Prostate gland (tissue), 2 donors: ENCODE data around the gene CNST. TPM values are rescaled to one million over a fixed set of nuclear protein-coding genes. Genes with fewer than 3 reads are reported as not detected.
A peak's percentile ranks its signal among the peaks of the same experiment; 100 is the strongest.

Experiments
- DNase-seq: peaks from one replicate; pipeline ENCODE4 v3.0.0-alpha.2; 2019; ENCODE audit warnings: low spot score
- H3K27ac ChIP-seq, 2 donors: fragments of 200-600 bp; sonication (generic); 2 replicates each; pipeline ENCODE4 v1.5.1; 2017 to 2019
- H3K27me3 ChIP-seq: fragments of 200-600 bp; sonication (generic); replicated peaks from 2 replicates; pipeline ENCODE4 v1.5.1; 2019; ENCODE audit not compliant: insufficient read depth
- H3K36me3 ChIP-seq, 2 donors: fragments of 200-600 bp; sonication (generic); 1 replicate in 1 of 2; 2 replicates in 1 of 2; pipeline versions ENCODE4 v1.5.1 to v1.8.1; 2017 to 2019
- H3K4me1 ChIP-seq: fragments of 200-600 bp; sonication (generic); replicated peaks from 2 replicates; pipeline ENCODE4 v1.5.1; 2019
- H3K4me3 ChIP-seq, 2 donors: fragments of 200-600 bp; sonication (generic); 2 replicates each; pipeline ENCODE4 v1.5.1; 2017 to 2019
- H3K9me3 ChIP-seq: fragments of 200-600 bp; sonication (generic); 2 replicates; pipeline ENCODE4 v1.5.1; 2017
- POLR2A ChIP-seq: fragments of 450-650 bp; IDR thresholded peaks from one replicate; pipeline ENCODE4 v1.6.1; 2016; ENCODE audit warnings: antibody characterized with exemption, mild to moderate bottlenecking
- POLR2AphosphoS5 ChIP-seq: sonication (generic); formaldehyde crosslinking; IDR thresholded peaks from one replicate; pipeline ENCODE4 v1.6.1; 2017; ENCODE audit warnings: antibody characterized with exemption
- WGBS: methylation state at CpG from one replicate; pipeline ENCODE4 v1.1.5; 2018; 5-methylcytosine and 5-hydroxymethylcytosine counted together
- intact Hi-C: fragments of 100-400 bp; cut with DNase I; formaldehyde crosslinking; loops from one replicate; pipeline ENCODE4 v1.14.2; 2022
- total RNA-seq, 2 donors: library from RNA; depleted of rRNA; stranded (reverse); fragments of >200 nt; gene quantifications; one replicate each; pipeline ENCODE4 v1.1.0, GENCODE V29; 2016
- TF ChIP-seq, protein P1 (sequence below), 4 experiments: fragments of 200-600 bp in 2 of 4; fragments of 450-650 bp in 2 of 4; sonication (generic) in 2 of 4; IDR thresholded peaks; 1 replicate in 3 of 4; 2 replicates in 1 of 4; pipeline ENCODE4 v1.5.1; 2016 to 2019; ENCODE audit warnings: antibody characterized with exemption in 4 of 4, mild to moderate bottlenecking in 2 of 4, moderate library complexity in 2 of 4

CNST gene, protein sequence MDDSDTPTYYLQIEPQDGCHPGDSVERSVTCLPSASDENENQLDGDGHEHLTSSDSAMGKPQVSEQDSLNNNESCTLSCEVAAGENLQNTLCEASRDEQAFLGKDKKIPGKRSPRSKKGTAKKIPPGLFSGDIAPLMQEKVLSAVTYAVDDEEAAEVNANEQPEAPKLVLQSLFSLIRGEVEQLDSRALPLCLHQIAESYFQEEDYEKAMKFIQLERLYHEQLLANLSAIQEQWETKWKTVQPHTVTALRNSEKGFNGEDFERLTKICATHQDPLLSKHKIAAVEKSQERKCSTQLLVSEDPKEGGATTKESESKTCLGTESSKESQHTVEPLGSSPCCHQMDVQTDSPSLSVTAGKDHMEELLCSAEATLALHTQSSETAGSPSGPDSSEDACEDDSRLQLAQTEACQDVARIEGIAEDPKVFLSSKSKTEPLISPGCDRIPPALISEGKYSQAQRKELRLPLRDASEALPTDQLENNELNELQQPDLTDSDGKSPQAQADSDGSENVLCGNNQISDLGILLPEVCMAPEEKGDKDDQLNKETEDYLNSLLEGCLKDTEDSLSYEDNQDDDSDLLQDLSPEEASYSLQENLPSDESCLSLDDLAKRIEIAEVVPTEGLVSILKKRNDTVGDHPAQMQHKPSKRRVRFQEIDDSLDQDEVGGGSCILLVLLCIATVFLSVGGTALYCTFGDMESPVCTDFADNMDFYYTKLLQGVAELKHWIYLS
- total RNA-seq: 10 to 100 TPM; 19.4 to 52.6 TPM

DNA sequence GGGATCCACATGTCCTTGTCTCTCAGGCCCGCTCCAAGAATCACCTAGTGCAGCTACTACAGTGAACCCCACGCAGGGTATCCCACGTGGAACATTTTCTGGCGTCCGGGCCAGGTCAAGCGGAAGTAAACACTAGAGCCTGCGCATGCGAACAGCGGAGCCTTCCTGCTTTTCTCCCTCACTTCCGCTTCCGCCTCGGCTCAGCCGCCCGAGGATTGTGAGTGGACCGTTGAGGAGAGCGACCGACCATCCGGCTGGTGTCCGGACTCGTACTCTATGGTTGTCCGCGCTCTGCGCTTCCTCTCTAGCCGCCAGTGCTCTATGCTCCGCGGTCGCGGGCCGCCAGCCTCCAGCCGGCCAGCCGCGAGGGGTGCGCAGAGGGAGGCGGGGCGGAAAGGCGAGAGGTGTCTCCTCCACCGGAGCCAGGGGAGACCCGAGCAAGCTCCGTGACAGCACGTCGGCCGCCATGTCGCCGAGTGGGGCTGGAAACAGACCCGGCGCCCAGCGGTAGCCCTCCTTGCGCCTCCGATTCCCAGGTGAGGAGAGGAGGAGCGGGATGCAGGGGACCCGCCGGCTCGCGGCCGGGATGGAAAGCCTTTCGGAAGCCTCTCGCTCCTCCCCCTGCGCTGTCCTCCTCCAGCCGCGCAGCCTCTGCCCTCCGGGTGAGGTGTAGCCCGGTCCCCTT lies at the start of gene CNST, which contains the start of gene TFB2M:
CNST (plus strand) TSS at position 329 of the 685 bp plus-strand sequence. CDS start 25,107 bp downstream, outside the sequence.
TFB2M (minus strand) TSS at position 134 of the 685 bp plus-strand sequence; CDS start at position 11, 123 bp downstream.
- no peaks in the 10 kb centered on the region for H3K4me1 ChIP-seq
- TF ChIP-seq POLR2A: peak; percentile 86
- TF ChIP-seq, protein P1, sequence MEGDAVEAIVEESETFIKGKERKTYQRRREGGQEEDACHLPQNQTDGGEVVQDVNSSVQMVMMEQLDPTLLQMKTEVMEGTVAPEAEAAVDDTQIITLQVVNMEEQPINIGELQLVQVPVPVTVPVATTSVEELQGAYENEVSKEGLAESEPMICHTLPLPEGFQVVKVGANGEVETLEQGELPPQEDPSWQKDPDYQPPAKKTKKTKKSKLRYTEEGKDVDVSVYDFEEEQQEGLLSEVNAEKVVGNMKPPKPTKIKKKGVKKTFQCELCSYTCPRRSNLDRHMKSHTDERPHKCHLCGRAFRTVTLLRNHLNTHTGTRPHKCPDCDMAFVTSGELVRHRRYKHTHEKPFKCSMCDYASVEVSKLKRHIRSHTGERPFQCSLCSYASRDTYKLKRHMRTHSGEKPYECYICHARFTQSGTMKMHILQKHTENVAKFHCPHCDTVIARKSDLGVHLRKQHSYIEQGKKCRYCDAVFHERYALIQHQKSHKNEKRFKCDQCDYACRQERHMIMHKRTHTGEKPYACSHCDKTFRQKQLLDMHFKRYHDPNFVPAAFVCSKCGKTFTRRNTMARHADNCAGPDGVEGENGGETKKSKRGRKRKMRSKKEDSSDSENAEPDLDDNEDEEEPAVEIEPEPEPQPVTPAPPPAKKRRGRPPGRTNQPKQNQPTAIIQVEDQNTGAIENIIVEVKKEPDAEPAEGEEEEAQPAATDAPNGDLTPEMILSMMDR (IDR thresholded peaks at IDR 0.05): peak in 2 of 4 experiments; percentile 10 to 31
- peak; percentile 99 for TF ChIP-seq POLR2AphosphoS5
- no peaks in the 10 kb centered on the region for H3K36me3 ChIP-seq
- under 1% methylated on average over 59 of the region's 62 CpGs for WGBS
- no peaks in the 10 kb centered on the region for H3K9me3 ChIP-seq
- H3K4me3 ChIP-seq: peak within 1 kb of the TSS; percentile 77 to 94
- DNase-seq: peak; percentile 98
- peak within 1 kb of the TSS; percentile 92 to 94 for H3K27ac ChIP-seq
- intact Hi-C loops: loop anchor here (5.0 to 10.0 kb wide), 2 partner anchors 79 to 121 kb away; no protein-coding TSS in a partner anchor
- H3K27me3 ChIP-seq: no peaks in the 10 kb centered on the region

DNA sequence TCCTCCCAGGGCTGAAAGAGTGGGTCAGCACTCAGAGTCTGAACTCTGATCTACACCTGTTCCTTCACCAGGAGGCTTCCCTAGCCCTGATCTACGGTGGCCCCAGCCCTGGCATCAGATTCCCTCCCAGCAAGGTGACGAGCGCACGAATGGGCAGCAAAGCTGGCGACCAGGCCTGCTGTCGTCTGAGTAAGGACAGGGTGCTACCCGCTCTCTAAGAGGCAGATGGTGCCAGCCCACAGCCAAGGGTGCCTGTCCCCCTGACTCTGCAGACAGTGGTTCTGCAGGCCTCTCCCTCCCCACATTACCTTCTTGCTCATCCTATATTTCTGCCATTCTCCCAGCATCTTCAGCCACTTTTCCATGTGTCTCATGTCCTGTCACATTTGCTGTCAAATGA lies 48.9 kb upstream of the CNST start:
- intact Hi-C loops: no loop called here

DNA sequence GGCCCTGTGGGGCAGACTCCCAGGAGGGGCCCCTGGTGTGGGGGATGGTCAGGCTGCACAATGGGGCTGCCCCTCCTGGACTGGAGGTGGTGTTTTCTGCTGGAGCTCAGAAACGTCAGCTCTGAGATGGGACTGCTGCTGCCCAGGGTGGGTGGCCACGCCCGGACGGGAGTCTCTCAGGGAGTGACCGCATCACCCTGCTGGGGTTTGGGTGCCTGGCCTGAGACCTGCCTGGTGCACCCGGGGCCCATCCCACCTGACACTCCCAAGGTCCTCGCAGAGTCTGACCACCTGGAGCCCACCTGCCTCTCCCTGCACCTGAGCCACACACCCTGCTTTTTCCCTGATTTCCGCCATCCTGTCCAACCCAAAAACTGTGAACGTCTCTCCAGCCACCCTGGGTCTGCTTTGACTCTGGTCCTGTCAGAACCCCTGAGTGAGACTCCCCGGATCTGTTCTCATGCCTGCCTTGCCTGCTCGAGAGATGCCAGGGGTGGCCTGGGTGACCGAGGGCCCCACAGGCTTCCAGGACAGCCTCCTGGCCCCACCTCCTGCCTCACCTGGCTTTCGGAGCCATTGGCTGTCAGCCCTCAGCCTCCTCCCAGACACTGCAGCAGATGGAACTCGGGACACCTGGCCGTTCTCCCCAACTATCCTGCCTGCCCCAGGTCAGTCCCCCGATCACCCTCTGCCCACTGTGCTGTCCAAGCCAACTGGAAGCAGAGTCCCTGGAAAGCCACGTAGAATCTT lies 47.6 kb upstream of the CNST start:
- Histone ChIP-seq H3K9me3 (no peaks in the 10 kb centered on the region), H3K4me3 (no peak overlapping the region), H3K27me3 (no peaks in the 10 kb centered on the region), H3K36me3 (no peaks in the 10 kb centered on the region), H3K27ac (no peak overlapping the region), H3K4me1 (no peaks in the 10 kb centered on the region)
- DNase-seq: no peak
- WGBS: 84% methylated on average over 17 of the region's 17 CpGs
- TF ChIP-seq POLR2A: no peak
- TF ChIP-seq POLR2AphosphoS5: no peak
- TF ChIP-seq, protein P1 (IDR thresholded peaks at IDR 0.05): no peak
- intact Hi-C loops: no loop called here

More for the DNA sequence above, 48.9 kb upstream of the CNST start:
- no peaks in the 10 kb centered on the region for H3K9me3 ChIP-seq
- TF ChIP-seq POLR2AphosphoS5 (no peak), POLR2A (no peak)
- TF ChIP-seq, protein P1 (IDR thresholded peaks at IDR 0.05): no peak
- WGBS: 84% methylated on average over 7 of the region's 7 CpGs
- no peaks in the 10 kb centered on the region for H3K27me3 ChIP-seq
- H3K4me1 ChIP-seq: no peaks in the 10 kb centered on the region
- no peak overlapping the region for H3K4me3 ChIP-seq
- no peak overlapping the region for H3K27ac ChIP-seq
- no peak for DNase-seq
- H3K36me3 ChIP-seq: no peaks in the 10 kb centered on the region

DNA sequence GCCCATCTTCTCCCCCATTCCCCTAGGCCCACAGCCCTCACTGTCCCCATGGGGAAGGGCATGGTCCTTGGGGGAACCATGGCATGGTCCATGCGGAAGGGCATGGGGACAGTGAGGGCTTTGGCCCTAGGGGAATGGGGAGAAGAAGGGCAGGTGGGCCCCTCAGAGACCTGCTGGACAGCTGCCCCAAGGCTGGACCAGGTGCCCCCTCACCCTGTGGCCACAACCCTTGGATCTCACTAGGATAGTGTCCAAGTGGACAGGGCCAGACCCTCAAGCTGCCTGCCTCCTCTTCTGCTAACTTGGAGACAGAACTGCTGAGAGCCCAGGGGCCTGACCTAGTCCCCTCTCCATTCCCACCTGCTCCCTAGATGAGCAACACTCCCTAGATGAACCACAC lies 46.7 kb upstream of the CNST start:
- DNase-seq: no peak
- no peaks in the 10 kb centered on the region for H3K27me3 ChIP-seq
- intact Hi-C loops: no loop called here

More for the DNA sequence above, 46.7 kb upstream of the CNST start:
- Histone ChIP-seq H3K36me3 (no peaks in the 10 kb centered on the region), H3K27ac (no peak overlapping the region), H3K4me3 (no peak overlapping the region), H3K9me3 (no peaks in the 10 kb centered on the region), H3K4me1 (no peaks in the 10 kb centered on the region)
- WGBS: 83% methylated on average over 1 of the region's 1 CpG
- TF ChIP-seq POLR2A (no peak), POLR2AphosphoS5 (no peak)
- TF ChIP-seq, protein P1 (IDR thresholded peaks at IDR 0.05): no peak
